Naive B cell (primary cell): ENCODE measurements around the gene KIF18B. TPM values are rescaled to one million over a fixed set of nuclear protein-coding genes. Genes with fewer than 3 reads are reported as not detected.

Experiments
- ATAC-seq, 2 donors: fragments of 150-1000 bp; cut with Tn5 transposase; 2 replicates each; pipeline ENCODE4 v1.10.0; 2021; ENCODE audit warnings: low read depth in 2 of 2, mild to moderate bottlenecking in 2 of 2, moderate library complexity in 2 of 2
- DNase-seq: peaks from one replicate; pipeline ENCODE4 v3.0.0; 2022
- H3K27ac Mint-ChIP-seq, 6 donors: one replicate each; pipeline ENCODE4 v1.8.0; 2020 to 2022; ENCODE audit warnings: mild to moderate bottlenecking in 6 of 6, mixed read lengths in 6 of 6, moderate library complexity in 5 of 6, inconsistent platforms in 2 of 6
- H3K27me3 Mint-ChIP-seq, 3 donors: one replicate each; pipeline ENCODE4 v1.8.0; 2021 to 2022; ENCODE audit warnings: mixed read lengths in 3 of 3, mild to moderate bottlenecking in 1 of 3
- H3K36me3 Mint-ChIP-seq, 2 donors: one replicate each; pipeline ENCODE4 v1.8.0; 2020 to 2022; ENCODE audit warnings: mixed read lengths in 2 of 2, inconsistent platforms in 1 of 2, mild to moderate bottlenecking in 1 of 2
- H3K4me1 Mint-ChIP-seq, 3 donors: one replicate each; pipeline ENCODE4 v1.8.0; 2020 to 2022; ENCODE audit warnings: mixed read lengths in 3 of 3, inconsistent platforms in 1 of 3, mild to moderate bottlenecking in 1 of 3, moderate library complexity in 1 of 3
- H3K4me3 Mint-ChIP-seq, 8 donors: one replicate each; pipeline ENCODE4 v1.8.0; 2020 to 2022; ENCODE audit warnings: mild to moderate bottlenecking in 8 of 8, mixed read lengths in 8 of 8, moderate library complexity in 8 of 8, inconsistent platforms in 2 of 8
- H3K9me3 Mint-ChIP-seq, 7 donors: one replicate each; pipeline ENCODE4 v1.8.0; 2020 to 2022; ENCODE audit warnings: mixed read lengths in 7 of 7, mild to moderate bottlenecking in 5 of 7, inconsistent platforms in 2 of 7, moderate library complexity in 1 of 7
- polyA plus RNA-seq, 6 donors: library from polyadenylated mRNA; unstranded; fragments of 300-500 nt; fragmentation: Illumina TruSeq; gene quantifications; one replicate each; pipeline ENCODE4 v1.2.3, GENCODE V29; 2021; ENCODE audit warnings: low read depth in 6 of 6

KIF18B gene
- polyA plus RNA-seq, 6 donors from 2014 or later, result not detected

GRCh38 chr17:44941712-44942331 is 5.8 kb downstream of the KIF18B start:
- DNase-seq (no peak), ATAC-seq (no peak)
- H3K27ac Mint-ChIP-seq, result peak overlapping the region in 1 of 6 donors; percentile 5
- no peaks in the 10 kb centered on the region for H3K27me3 Mint-ChIP-seq
- peaks cover 0 to 3% (median 0%) of the 10 kb centered on the region in 7 donors for H3K9me3 Mint-ChIP-seq
- no peak overlapping the region for H3K4me3 Mint-ChIP-seq
- no peaks in the 10 kb centered on the region for H3K36me3 Mint-ChIP-seq
- peaks cover 0 to 3% (median 0%) of the 10 kb centered on the region in 3 donors for H3K4me1 Mint-ChIP-seq

DNA sequence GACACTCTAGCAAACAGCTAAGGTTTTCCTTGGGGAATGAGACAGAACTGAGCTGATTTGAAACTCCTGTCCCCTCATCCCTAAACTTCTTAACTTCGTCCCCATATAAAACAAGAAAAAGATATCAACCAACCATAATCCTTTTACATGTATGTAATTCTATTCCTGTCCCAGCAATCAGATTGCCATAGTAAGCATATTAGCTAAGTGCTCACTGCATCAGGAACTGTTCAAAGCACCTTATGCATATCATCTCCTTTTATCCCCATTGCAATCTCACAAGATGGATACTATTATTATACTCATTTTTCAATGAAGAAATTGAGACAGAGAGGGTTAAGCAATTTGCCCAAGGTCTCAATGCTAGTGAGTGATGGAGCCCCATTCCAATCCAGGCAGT is 6.8 kb downstream of the KIF18B start:
- H3K9me3 Mint-ChIP-seq, result peaks cover 0 to 3% (median 0%) of the 10 kb centered on the region in 7 donors
- no peaks in the 10 kb centered on the region for H3K36me3 Mint-ChIP-seq
- no peaks in the 10 kb centered on the region for H3K4me1 Mint-ChIP-seq
- no peak overlapping the region for H3K27ac Mint-ChIP-seq
- no peak for ATAC-seq
- DNase-seq, result no peak
- H3K4me3 Mint-ChIP-seq, result no peak overlapping the region
- H3K27me3 Mint-ChIP-seq, result no peaks in the 10 kb centered on the region

GRCh38 chr17:44940317-44940716 is 7.3 kb downstream of the KIF18B start:
- Mint-ChIP-seq H3K27ac (peak overlapping the region in 1 of 6 donors; percentile 22), H3K4me3 (no peak overlapping the region), H3K27me3 (no peaks in the 10 kb centered on the region), H3K9me3 (peaks cover 0 to 3% (median 0%) of the 10 kb centered on the region in 7 donors), H3K4me1 (no peaks in the 10 kb centered on the region), H3K36me3 (no peaks in the 10 kb centered on the region)
- ATAC-seq, result no peak
- no peak for DNase-seq

- Mint-ChIP-seq H3K9me3 (peaks cover 0 to 3% (median 0%) of the 10 kb centered on the region in 7 donors), H3K36me3 (no peaks in the 10 kb centered on the region), H3K4me1 (no peaks in the 10 kb centered on the region), H3K4me3 (no peak overlapping the region), H3K27me3 (no peaks in the 10 kb centered on the region), H3K27ac (peak overlapping the region in 1 of 6 donors; percentile 62)
- ATAC-seq (no peak), DNase-seq (no peak)
These were observed 12.5 kb downstream of the KIF18B start for GRCh38 chr17:44935116-44935515.

DNA sequence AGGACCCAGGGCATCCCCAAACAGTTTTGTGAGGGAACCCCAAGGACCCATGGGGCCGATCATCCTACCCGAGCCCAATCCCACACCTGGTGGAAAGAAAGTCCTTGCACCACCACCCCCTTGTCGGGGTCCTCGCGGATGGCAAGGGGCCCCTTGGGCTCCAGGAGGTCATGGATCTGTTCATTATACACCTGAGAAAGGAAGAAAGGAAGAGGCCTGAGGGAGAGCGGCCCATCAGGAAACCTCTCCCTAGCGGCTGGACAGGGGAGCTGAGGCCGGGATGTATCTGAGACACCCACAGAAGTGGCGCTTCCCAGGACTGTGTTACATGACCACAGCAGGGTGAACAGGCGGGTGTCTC is 12.8 kb downstream of the KIF18B start:
- no peaks in the 10 kb centered on the region for H3K36me3 Mint-ChIP-seq
- H3K4me1 Mint-ChIP-seq, result no peaks in the 10 kb centered on the region
- no peaks in the 10 kb centered on the region for H3K27me3 Mint-ChIP-seq
- DNase-seq (no peak), ATAC-seq (no peak)
- peak overlapping the region in 1 of 6 donors; percentile 44 for H3K27ac Mint-ChIP-seq
- H3K4me3 Mint-ChIP-seq, result no peak overlapping the region
- peaks cover 0 to 3% (median 0%) of the 10 kb centered on the region in 7 donors for H3K9me3 Mint-ChIP-seq

DNA sequence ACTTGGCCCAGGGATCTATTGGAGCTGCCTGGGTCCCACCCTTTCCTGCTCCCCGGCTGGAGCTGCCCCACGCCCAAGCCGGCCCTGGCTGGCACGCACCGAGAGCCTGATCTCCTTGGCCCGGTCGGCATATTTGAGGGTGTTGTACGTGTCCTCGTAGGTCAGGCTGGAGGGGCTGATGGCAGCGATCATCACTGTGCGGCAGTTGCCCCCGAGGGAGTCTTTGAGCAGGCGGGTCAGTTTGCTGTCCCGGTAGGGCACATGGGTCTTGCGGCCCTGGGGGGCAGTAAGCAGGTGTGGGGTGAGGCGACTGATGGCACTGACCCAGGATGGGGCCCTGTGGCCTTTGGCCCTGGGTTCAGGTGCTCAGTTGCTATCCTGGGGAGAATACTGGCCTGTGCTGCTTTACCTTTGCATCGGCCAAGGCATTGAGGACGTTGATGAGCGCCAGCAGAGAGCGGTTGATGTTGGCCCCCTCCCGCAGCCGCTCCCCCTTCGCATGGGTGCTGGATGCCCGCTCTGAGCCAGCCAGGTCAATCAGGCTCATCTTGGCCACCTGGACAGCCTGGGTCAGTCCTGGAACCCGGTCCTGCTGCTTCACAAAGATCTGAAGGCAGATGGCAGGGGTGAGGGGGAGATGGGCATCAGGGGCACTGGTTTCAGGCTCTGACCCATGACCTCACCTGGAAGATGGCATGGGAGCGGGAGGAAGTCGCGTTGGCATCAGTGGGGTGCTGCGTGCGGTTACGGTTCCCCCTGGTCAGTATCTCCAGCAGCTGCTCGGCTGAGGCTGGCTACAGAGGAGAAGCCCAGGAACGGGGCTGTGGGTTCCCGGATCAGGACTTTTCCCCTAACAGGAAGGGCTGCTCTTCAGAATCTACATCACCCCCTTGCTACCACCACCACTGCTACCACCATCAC is 13.5 kb downstream of the KIF18B start:
- H3K4me1 Mint-ChIP-seq, result no peaks in the 10 kb centered on the region
- H3K27me3 Mint-ChIP-seq, result no peaks in the 10 kb centered on the region
- no peak for DNase-seq
- no peak for ATAC-seq
- H3K27ac Mint-ChIP-seq, result peak overlapping the region in 1 of 6 donors; percentile 65
- H3K9me3 Mint-ChIP-seq, result peaks cover 0 to 3% (median 0%) of the 10 kb centered on the region in 7 donors
- peak overlapping the region in 1 of 8 donors; percentile 43 for H3K4me3 Mint-ChIP-seq
- H3K36me3 Mint-ChIP-seq, result no peaks in the 10 kb centered on the region

DNA sequence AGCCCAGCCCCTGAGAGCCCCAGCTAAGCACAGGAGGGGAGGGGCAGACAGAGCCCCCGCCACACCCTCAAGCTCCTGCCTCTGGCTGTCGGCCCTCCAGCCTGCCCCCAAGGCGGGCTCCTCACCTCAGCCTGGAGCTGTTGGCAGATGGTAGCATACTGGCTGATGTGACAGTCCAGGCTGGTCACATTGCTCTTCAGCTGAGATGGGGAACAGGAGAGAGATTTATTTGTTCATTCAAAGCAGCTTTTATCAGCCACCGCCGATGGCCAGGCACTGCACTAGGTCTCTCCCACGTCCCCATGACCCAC is 14.8 kb downstream of the KIF18B start:
- H3K27me3 Mint-ChIP-seq, result no peaks in the 10 kb centered on the region
- H3K9me3 Mint-ChIP-seq, result no peaks in the 10 kb centered on the region
- H3K36me3 Mint-ChIP-seq, result no peaks in the 10 kb centered on the region
- no peaks in the 10 kb centered on the region for H3K4me1 Mint-ChIP-seq
- no peak for DNase-seq
- H3K27ac Mint-ChIP-seq, result peak overlapping the region in 1 of 6 donors; percentile 54
- ATAC-seq, result no peak
- no peak overlapping the region for H3K4me3 Mint-ChIP-seq

- Mint-ChIP-seq H3K36me3 (no peaks in the 10 kb centered on the region), H3K4me3 (no peak overlapping the region)
These were observed 15.3 kb downstream of the KIF18B start for GRCh38 chr17:44932096-44932786.

GRCh38 chr17:44931376-44931775 is 16.2 kb downstream of the KIF18B start:
- peak overlapping the region in 1 of 6 donors; percentile 25 for H3K27ac Mint-ChIP-seq

More at GRCh38 chr17:44932096-44932786, 15.3 kb downstream of the KIF18B start:
- DNase-seq (no peak), ATAC-seq (no peak)
- H3K4me1 Mint-ChIP-seq, result no peaks in the 10 kb centered on the region
- no peaks in the 10 kb centered on the region for H3K9me3 Mint-ChIP-seq
- peak overlapping the region in 1 of 6 donors; percentile 53 for H3K27ac Mint-ChIP-seq
- no peaks in the 10 kb centered on the region for H3K27me3 Mint-ChIP-seq

GRCh38 chr17:44930667-44931066 is 16.9 kb downstream of the KIF18B start:
- Mint-ChIP-seq H3K27ac (peak overlapping the region in 1 of 6 donors; percentile 49), H3K4me1 (no peaks in the 10 kb centered on the region), H3K36me3 (no peaks in the 10 kb centered on the region), H3K27me3 (no peaks in the 10 kb centered on the region), H3K9me3 (no peaks in the 10 kb centered on the region), H3K4me3 (no peak overlapping the region)
- ATAC-seq, result no peak
- no peak for DNase-seq

More at GRCh38 chr17:44931376-44931775, 16.2 kb downstream of the KIF18B start:
- DNase-seq, result no peak
- Mint-ChIP-seq H3K27me3 (no peaks in the 10 kb centered on the region), H3K4me3 (no peak overlapping the region), H3K9me3 (no peaks in the 10 kb centered on the region), H3K4me1 (no peaks in the 10 kb centered on the region), H3K36me3 (no peaks in the 10 kb centered on the region)
- no peak for ATAC-seq

DNA sequence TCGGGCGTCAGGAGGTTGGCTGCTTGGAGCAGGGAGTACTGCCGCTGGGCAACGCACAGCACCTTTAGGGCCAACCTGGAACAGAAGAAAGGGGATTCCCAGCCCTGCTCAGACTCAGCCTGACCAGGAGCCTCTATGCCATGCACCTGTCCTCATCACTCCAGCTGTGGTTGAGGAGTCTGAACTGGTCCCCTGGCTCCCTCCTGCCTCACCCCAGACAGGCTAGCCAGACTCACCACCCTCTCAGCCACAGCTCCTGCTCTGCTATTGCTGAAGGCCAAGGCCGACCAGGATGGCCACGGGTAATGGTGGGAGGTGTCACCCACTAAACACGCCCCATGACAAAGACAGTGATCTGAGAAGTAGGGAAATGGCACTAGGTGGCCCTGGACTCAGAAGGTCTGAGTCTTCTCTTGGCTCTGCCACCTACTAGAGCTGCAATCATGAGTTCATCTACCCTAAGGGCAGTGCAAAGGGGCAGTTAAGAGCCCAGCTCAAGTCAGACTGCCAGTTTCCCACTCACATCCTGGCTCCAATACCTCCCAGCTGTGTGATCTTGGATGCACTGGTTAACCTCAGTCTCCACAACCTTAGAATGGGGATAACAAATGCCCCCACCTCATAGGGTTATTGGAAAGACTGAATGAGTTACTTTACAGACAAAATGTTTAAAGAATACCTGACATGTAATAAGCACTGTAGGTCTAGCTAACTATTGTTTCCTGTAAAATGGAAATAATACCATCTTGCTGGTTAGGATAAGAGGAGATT is 18.4 kb downstream of the KIF18B start:
- no peaks in the 10 kb centered on the region for H3K27me3 Mint-ChIP-seq
- no peak for DNase-seq
- no peak for ATAC-seq
- peak overlapping the region in 1 of 6 donors; percentile 76 for H3K27ac Mint-ChIP-seq
- H3K4me1 Mint-ChIP-seq, result no peaks in the 10 kb centered on the region
- no peaks in the 10 kb centered on the region for H3K36me3 Mint-ChIP-seq
- no peaks in the 10 kb centered on the region for H3K9me3 Mint-ChIP-seq
- no peak overlapping the region for H3K4me3 Mint-ChIP-seq

DNA sequence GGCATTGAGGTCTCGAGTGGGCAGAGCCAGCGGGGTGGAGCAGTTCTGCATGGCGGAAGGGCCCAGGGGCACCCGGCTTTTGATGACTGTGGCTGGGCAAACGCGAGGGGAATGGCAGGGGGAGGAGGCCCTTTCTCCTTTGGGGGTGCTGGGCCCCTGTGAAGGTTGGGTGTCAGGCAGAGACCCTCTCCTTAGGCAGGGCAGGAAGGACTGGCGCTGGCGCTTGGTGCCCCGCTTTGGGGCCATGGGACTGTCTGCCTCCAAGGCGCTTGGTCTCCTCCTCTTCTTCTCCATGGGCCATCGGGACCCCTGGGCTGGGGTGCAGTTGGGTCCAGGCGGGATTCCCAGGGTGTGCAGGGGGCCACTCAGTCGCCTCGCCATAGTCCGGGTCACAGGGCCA is 19.4 kb downstream of the KIF18B start:
- ATAC-seq (no peak), DNase-seq (no peak)
- Mint-ChIP-seq H3K27ac (peak overlapping the region in 1 of 6 donors; percentile 63), H3K27me3 (no peaks in the 10 kb centered on the region), H3K9me3 (no peaks in the 10 kb centered on the region), H3K4me3 (no peak overlapping the region), H3K4me1 (no peaks in the 10 kb centered on the region), H3K36me3 (no peaks in the 10 kb centered on the region)

GRCh38 chr17:44927696-44928095 is 19.9 kb downstream of the KIF18B start:
- Mint-ChIP-seq H3K27me3 (peaks cover 0 to 4% (median 0%) of the 10 kb centered on the region in 3 donors), H3K4me3 (peak overlapping the region in 1 of 8 donors; percentile 29), H3K36me3 (no peaks in the 10 kb centered on the region), H3K4me1 (no peaks in the 10 kb centered on the region), H3K9me3 (no peaks in the 10 kb centered on the region), H3K27ac (no peak overlapping the region)
- DNase-seq, result no peak
- no peak for ATAC-seq
